Stimulated activated CD8-positive, alpha-beta memory T cell treated with anti-CD3 and anti-CD28 coated beads, Interleukin-7, amount 100 ng/mL, for 48 hours (primary cell): ENCODE data around the gene SLC16A8.
"Not testable (repeated sequence)": the region's sequence is repeated elsewhere in the genome, so short reads cannot be mapped to it uniquely, and the experiment has no call there.

Experiments used
- DNase-seq, 2 donors: peaks; one replicate each; pipeline ENCODE4 v3.0.0-alpha.2; 2020; ENCODE audit warnings: low read depth in 1 of 2; ENCODE audit errors: extremely low read depth in 1 of 2

Gene SLC16A8, protein sequence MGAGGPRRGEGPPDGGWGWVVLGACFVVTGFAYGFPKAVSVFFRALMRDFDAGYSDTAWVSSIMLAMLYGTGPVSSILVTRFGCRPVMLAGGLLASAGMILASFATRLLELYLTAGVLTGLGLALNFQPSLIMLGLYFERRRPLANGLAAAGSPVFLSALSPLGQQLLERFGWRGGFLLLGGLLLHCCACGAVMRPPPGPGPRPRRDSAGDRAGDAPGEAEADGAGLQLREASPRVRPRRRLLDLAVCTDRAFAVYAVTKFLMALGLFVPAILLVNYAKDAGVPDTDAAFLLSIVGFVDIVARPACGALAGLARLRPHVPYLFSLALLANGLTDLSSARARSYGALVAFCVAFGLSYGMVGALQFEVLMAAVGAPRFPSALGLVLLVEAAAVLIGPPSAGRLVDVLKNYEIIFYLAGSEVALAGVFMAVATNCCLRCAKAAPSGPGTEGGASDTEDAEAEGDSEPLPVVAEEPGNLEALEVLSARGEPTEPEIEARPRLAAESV

DNA sequence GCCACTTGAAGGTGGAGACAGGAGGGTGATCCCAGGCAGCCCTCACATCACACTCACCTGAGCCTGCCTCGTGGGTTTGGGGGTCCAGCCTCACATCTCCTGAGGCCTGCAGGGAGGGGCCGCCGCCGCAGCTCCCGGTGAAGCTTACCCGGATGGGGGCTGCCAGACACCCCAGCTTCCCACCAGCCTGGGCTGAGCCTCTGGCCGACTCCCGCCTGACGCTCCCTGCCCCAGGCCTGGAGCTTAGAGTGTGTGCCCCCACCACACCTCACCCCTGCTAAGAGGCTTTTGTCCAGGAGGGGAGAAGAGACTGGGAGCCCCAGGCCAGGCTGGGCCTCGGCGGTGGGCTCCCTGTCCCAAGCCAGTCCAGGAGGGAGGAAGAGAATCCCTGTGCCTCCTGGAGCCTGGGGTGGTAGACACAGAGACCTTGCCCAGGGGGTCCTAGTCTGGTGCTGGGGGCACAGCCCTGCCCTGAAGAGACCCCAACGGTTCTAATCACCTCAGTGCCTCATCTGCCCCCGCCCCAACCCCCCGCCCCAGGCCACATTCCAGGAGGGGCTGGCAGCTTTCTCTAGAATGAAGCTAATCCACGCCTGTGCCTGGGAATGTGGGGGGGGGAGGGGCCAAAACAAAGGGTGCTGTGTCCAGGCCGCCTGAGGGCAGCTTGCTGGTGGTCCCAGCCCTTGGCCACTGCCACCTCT, at the start of gene SLC16A8:
Gene SLC16A8, minus strand, starts transcription at position 254 of the 701 bp plus-strand sequence. CDS start 1,311 bp downstream, outside the sequence.
- DNase-seq, result no peak

DNA sequence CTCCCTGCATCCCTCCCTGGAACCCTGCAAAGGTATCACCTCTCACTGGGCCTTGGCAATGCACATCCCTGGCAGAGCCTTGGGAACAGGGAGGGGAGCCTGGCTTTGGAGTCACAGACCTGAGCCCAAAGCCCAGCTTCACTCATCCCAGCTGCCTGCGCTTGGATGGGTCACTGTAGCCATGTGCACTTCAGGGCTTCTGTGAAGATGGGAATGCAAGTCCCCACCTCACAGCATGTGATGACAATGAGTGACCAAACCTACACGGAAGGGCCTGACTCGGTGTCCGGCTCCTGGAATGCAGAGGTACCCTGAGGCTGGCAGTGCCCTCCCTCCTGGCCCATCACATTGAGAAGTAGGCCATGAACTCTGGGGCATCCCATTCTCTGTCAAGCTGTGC, 49.3 kb upstream of the SLC16A8 start:
- no peak for DNase-seq

DNA sequence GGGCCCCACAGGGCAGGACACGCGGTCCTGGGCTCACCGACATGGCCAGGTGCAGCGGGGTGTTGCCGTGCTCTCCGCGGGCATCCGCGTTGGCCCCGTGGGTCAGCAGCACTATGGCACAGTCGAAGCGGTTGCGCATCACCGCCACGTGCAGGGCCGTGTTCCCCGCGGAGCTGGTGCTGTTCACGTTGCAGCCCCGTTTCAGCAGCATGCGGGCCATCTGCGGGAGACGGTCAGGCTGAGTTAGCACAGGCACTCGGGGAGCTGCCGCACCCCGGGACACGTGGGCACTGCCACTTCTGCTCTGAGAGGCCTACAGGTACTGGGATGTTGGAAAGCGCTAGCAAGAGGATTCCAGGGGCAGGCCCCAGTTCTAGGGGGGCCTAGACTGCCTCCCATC, 48.8 kb upstream of the SLC16A8 start:
- DNase-seq, result no peak

DNA sequence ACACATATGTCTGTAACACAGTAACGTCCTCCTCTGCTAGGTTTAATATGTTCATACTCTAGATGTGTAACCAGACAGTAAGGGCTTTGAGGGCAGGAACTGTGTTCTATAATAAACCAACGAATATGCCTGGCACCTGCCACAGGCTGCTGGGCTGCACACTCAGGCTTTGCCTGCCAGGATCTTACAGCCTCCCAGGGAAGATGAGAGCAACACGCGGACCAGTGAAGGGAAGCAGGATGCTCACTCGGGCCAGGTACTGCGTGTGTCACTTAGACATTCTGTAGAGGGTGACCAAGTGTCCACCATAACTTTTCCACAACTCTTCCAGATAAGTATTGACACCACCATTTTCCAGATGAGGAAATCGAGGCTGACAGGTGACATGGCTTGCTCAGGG, 48.2 kb upstream of the SLC16A8 start:
- DNase-seq, result no peak

DNA sequence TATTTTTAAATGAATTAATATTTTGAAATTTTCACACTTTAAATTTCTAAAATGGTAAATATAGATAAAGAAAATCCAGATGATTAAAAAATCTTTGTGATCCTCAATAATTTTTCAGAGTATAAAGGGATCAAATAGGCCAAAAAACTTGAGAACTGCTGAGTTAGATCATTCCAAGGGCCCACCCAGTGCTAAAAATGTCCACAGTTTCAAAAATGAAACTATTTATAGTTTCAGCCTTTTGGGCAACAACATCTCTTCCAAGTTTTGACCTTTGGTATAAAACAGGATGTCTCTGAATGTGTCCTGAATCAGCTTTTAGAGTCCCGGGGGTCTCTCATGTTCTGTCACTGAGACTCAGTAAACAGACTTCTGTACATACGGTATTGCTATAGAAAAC, 47.4 kb upstream of the SLC16A8 start:
- no peak for DNase-seq

DNA sequence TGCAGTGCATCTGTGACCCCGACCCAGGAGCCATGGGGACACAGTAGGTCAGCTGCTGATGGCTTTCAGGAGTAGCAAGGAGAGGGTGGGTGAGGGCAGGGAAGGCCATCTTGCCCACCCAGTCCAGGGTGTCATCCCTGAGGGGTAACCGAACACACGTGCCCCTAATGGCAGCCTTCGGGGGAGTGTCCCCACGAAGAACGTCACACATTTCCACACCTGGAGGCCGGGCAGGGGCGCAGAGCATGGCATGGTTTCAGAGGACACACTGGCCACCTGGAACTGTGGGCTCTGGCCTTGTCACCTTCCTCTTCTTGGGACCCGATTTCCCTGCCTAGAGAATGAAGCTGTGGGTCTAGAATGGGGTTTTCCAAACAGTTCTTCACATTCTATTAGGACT, 45.9 kb upstream of the SLC16A8 start:
- no peak for DNase-seq

DNA sequence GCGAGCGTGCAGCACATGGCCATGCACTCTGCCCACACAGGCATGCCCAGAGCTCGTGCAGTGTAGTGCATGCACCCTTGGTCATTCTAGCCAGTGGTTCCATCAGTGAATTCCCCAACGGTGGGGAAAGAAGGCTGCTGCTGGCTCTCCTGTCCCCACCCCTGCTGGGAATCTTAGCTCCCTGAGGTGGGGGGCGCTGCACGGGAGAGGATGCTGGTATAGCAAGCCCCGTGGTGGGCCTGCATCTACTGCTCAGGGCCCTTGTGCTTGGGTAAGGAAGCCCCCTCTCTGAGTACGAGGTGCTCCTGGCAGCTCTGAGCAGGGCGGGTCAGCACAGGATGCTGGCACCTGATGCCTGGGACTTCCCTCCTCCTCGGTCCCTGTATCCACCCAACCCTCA, 45.0 kb upstream of the SLC16A8 start:
- DNase-seq, result no peak

DNA sequence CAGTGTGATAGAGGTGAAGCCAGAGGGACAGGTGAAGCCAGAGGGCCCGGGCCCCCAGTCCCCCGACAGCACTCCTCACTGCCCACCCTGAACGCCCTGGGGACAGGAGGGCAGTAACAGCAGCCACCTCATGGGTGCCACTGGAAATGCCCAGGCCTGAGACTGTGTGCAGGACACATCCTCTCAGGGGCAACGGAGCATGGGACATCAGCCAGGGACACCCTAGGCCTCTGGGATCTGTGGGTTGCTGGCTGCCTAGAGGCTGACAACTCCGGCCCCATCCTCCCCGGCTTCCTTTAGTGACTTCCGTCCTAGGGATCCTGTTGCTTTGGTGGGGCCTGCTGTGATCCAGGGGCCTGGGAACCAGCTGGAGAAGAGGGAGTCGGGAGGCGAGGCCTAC, 43.9 kb upstream of the SLC16A8 start:
- DNase-seq, result no peak

DNA sequence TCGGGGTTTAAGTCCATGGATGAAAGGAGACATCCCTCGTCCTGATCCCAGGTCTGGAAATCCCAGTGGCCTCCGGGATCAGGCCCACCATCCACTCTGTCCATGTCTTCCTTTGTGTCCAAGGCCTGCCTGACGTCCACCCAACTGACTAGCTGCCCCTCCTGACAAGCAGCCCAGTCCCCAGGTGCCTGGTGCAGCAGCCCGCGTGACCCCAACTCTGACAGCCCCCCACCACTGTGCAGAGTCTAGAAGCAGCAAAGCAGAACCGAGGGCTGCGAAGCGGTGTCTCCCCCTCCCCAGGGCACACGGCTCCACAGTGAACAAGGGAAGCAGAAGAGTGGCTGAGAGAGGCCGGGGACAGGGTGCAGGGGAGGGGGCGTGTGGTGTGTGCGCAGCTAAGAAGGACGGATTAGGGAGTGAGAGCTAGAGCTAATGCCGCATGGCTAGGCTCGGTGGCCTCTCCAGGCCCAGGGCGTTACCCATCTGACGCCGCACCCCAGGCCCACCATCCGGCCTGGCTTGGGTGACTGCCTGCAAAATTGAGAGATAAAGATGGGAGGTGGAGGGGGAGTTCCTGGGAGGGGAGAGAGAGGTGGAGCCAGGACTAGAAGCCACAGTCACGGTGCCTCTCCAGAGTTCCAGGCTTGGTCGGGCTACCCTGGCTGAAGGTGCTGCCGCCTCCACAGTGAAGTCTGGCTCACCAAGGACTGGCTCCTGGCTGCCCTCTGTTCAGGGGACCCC, 43.1 kb upstream of the SLC16A8 start:
- DNase-seq, result no peak

DNA sequence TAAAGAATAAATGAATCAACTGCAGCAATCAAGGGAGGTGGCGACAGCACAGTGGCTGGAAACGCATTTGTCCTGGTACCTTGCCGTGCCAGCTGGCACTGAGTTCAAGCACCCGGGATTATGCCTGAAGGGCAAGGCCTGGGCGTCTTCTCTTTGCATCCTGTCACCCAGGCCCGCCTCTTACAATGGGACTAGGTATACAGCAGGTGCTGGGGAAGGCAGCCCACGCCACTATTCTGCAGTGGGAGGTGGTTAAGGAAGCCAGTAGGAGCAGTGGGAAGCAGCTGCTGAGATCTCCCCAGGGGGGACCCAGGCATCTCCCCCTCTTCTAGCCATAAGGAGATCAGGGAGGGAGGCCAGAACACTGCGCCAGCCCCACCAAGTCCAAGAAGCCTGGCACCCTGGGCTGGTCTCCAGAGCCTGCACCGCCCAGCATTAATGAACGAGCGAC, 41.8 kb upstream of the SLC16A8 start:
- DNase-seq, result no peak

DNA sequence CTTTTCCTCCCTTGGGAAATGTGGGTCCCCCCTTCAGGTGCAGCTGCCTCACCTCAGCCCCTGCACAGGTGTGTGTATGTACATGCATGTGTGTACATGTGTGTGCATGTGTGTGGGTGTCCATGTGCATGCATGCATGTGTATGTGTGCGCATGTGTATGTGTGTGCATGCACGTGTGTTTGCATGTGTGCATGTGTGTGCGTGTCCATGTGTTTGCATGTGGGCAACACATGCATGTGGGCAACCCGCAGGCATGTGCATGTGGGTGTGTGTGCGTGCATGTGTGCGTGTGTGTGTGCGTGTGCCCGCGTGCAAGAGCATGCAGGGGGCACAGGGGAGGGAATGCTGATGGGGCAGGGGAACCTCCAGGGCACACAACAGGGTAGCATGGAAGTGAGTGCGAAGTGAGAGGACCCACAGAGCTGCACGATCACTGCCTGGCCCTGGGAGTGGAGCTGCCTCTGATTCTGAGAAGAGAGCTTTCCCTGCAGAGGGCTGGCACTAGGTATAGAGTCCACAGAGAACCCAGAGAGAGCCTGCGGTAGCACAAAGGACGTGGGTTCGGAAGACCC, 41.1 kb upstream of the SLC16A8 start:
- no peak for DNase-seq

DNA sequence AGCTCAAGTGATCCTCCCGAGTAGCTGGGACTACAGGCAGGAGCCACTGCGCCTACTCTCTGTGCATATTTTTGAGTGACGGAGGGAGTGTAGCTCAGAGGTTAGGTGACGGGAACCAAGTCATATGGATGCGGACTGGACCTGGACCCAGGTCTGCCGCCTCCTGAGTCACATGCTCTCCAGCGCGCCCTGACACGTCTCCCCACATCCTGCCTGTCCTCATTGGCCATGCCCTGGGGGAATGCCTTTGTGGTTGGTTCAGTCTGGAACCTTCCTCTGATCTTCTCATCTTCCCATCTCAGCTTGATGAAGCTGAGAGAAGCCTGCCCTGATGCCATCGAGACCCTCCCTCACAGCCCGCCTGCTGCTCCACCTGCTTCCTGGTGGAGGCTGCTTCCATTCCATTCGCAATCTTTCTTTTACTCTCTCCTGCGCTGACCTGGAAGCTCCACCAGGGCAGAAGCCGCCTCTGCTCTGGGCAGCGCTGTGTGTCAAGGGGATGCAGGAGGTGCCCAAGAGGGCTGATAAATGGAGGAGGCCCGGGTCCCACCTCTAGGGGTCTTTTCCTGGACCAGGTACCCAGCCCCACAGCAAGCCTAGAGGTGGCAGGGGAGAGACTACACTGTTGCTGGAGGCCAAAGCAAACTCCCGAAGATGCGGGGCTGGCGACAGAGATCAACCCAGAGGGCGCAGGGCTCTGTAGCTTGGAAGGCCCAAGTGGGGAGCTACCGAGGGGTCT, 40.4 kb upstream of the SLC16A8 start:
- no peak for DNase-seq

DNA sequence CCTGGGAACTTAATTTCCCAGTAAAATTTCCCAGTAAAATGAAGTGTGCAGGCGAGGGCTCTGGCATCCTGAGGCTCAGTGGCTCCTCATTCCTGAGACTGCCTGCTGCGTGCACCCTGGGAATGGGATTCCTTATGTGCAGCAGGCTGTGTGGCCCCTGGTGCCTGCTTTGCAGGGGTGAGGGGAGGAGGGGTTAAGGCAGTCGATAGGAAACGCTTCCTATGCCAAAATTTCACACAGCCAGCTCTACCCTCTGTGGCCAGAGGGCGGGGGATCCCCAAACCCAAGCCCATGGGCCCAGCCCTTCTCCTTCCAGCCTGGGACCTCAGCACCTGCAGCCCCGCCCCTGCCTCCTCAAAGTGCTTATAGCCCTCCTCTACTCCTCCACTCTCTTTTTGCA, 38.6 kb upstream of the SLC16A8 start:
- DNase-seq, result no peak

DNA sequence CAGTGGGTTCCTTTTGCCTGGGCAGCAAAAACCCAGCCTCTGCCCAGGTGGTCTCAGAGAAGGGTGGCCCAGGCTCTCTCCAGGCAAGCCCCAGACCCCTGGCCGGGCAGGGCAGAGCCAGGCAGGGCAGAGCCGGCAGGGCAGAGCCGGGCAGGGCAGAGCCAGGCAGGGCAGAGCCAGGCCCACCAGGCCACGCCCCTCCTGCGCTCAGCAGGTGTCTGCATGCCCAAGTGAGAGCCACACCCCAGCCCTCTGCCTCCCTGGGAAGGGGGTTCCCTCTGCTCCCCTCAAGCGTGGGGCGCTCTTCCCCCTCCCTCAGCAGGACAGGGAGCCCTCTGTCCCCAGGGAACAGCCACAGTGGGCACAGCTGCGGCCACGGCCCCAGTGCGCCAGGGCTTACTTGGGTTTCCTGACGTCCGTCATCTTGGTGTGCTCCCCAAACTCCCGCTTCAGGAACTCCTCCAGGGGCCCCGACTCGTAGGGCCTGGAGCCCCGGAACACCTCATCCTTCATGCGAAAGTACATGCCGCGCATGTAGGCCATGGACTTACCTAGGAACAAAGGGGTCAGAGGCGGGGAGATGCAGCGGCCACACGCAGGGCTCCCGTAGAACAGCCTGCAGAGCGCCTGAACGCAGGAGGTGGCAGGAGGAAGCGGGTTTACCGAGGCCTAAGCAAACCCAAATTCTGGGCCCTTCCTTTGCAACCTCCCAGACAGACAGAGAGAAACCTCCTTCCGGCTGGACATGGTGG, 36.6 kb upstream of the SLC16A8 start:
- DNase-seq, result no peak

DNA sequence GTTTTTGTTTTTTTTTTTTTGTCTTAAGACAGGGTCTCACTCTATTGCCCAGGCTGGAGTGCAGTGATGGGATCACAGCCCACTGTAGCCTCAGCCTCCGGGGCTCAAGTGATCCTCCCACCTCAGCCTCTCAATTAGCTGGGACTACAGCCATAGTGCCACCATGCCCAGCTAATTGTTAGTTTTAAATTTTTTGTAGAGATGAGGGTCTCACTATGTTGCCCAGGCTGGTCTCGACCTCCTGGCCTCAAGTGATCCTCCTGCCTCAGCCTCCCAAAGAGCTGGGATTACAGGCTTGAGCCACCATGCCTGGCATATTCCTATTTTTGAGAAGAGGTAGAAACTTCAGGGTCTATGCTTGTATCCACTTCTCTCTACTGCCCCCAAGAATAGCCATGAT, 34.8 kb upstream of the SLC16A8 start:
- not testable (repeated sequence) for DNase-seq

DNA sequence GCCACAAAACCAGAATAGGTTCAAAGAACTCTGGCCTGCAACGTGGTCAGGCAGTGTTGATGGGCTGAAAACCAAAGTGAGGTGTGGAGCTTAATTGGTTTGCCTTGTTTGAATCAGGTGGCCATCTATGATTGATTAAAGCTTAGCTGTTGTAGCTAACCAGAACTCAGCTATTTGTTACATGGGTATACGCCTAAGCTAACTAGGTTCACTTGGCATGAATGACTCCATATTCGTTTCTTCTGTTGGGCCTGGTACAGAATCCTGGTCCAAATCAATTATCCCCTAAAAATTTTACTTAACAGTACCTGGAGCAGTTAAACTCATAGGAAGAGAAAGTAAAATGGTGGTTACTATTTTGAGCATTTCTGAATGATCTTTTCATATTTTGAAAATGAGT, 34.2 kb upstream of the SLC16A8 start:
- DNase-seq, result no peak

DNA sequence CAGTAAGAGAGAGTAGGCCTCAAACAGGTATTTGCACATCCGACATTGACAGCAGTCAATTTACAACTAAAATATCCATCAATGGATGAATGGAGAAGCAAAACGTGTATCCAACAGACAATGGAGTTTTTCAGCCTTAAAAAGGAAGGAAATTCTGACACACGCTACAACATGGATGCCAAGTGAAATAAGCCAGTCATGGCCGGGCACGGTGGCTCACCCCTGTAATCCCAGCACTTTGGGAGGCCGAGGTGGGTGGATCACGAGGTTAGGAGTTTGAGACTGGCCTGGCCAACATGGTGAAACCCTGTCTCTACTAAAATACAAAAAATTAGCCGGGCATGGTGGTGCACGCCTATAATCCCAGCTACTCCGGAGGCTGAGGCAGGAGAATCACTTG, 33.6 kb upstream of the SLC16A8 start:
- not testable (repeated sequence) for DNase-seq

DNA sequence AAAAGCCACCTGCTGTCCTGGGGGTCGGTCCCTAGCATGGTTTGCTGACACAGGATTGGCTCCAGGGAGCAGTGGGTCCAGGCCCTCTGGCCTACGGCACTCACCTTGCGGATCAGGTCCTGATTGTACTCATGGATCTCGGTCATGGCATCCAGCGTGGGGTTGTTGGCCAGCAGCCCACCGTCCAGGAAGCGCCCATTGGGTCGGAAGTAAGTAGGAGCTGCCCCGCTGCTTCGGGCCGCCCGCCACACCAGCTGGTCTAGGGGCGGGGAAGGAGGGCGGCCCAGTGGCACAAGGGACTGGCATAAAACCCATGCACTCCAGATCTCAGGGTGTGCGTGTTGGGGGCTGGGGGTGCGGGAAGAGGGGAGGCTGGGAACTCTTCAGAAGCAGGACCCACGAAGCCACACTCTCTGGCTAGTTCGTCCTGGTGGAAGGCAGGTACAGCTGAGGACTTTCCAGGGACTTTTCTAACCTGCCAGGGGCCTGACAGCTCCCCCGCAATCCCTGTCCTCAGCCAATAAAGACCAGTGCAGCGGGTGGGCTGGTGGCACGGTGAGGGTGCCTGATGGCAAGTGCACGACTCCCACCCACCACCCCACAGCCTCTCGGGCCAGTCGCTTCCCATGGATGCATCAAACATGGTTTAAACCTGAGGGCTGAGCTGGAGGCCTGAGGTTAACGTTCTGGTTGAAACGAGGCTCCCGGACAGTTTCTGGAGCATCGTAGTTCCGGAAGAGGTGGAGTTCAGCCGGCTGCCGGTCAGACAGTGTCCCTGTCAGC, 31.6 kb upstream of the SLC16A8 start:
- no peak for DNase-seq
